ENCODE data around the gene DPH1.

DNA sequence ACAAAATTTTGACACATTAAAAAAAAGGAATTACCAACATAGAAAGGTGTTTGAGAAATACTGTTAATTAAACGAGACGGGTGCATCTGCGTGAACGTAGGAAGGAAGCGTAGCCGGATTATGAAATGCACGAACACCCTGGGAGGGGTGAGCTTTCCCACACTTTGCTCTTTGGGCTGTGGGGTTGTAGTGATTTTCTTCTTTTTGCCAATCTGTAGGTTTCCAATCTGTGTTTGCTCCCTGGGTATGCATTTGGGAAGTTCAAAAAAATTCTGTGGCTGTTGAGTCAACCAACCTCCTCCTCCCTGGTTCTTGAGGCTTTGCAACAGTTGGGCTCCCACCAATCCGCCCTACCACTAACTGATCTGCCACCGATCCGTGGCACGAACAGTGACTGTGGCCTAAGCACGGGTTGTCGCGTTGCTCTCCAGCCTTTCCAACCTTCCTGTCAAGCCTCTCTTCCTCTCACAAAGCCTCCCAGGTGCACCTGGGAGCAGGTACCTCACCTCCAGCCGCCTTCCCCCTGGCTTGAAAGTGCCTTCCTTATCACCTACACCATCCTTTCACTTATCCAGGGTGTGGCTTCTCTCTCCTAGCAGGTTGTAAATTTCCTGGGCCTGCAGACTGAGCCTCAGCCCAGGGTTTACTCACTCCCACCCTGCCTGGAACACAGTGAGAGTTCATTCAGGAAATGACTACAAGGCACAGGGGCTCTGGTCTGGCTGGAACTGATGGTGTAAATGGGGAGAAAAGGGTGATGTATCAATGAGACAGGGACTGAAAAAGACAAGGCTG is 21.4 kb upstream of the DPH1 start:
- no peak for TF ChIP-seq ARNTL (CRISPR knock-in tag; IDR thresholded peaks at IDR 0.05; ENCODE audit: borderline replicate concordance, low read depth)
- no peak for TF ChIP-seq TCF4 (CRISPR knock-in tag; IDR thresholded peaks at IDR 0.05; ENCODE audit: borderline replicate concordance)
- no peak for TF ChIP-seq ZNF565 (CRISPR knock-in tag; conservative IDR thresholded peaks at IDR 0.05; ENCODE audit: low read depth)
- TF ChIP-seq, protein P1, sequence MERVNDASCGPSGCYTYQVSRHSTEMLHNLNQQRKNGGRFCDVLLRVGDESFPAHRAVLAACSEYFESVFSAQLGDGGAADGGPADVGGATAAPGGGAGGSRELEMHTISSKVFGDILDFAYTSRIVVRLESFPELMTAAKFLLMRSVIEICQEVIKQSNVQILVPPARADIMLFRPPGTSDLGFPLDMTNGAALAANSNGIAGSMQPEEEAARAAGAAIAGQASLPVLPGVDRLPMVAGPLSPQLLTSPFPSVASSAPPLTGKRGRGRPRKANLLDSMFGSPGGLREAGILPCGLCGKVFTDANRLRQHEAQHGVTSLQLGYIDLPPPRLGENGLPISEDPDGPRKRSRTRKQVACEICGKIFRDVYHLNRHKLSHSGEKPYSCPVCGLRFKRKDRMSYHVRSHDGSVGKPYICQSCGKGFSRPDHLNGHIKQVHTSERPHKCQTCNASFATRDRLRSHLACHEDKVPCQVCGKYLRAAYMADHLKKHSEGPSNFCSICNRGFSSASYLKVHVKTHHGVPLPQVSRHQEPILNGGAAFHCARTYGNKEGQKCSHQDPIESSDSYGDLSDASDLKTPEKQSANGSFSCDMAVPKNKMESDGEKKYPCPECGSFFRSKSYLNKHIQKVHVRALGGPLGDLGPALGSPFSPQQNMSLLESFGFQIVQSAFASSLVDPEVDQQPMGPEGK (CRISPR knock-in tag; IDR thresholded peaks at IDR 0.05; ENCODE audit: borderline replicate concordance): no peak
- TF ChIP-seq, protein P2, sequence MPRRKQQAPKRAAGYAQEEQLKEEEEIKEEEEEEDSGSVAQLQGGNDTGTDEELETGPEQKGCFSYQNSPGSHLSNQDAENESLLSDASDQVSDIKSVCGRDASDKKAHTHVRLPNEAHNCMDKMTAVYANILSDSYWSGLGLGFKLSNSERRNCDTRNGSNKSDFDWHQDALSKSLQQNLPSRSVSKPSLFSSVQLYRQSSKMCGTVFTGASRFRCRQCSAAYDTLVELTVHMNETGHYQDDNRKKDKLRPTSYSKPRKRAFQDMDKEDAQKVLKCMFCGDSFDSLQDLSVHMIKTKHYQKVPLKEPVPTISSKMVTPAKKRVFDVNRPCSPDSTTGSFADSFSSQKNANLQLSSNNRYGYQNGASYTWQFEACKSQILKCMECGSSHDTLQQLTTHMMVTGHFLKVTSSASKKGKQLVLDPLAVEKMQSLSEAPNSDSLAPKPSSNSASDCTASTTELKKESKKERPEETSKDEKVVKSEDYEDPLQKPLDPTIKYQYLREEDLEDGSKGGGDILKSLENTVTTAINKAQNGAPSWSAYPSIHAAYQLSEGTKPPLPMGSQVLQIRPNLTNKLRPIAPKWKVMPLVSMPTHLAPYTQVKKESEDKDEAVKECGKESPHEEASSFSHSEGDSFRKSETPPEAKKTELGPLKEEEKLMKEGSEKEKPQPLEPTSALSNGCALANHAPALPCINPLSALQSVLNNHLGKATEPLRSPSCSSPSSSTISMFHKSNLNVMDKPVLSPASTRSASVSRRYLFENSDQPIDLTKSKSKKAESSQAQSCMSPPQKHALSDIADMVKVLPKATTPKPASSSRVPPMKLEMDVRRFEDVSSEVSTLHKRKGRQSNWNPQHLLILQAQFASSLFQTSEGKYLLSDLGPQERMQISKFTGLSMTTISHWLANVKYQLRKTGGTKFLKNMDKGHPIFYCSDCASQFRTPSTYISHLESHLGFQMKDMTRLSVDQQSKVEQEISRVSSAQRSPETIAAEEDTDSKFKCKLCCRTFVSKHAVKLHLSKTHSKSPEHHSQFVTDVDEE (CRISPR knock-in tag; IDR thresholded peaks at IDR 0.05): no peak
- TF ChIP-seq, protein P3, sequence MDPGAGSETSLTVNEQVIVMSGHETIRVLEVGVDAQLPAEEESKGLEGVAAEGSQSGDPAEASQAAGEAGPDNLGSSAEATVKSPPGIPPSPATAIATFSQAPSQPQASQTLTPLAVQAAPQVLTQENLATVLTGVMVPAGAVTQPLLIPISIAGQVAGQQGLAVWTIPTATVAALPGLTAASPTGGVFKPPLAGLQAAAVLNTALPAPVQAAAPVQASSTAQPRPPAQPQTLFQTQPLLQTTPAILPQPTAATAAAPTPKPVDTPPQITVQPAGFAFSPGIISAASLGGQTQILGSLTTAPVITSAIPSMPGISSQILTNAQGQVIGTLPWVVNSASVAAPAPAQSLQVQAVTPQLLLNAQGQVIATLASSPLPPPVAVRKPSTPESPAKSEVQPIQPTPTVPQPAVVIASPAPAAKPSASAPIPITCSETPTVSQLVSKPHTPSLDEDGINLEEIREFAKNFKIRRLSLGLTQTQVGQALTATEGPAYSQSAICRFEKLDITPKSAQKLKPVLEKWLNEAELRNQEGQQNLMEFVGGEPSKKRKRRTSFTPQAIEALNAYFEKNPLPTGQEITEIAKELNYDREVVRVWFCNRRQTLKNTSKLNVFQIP (CRISPR knock-in tag; IDR thresholded peaks at IDR 0.05; ENCODE audit: borderline replicate concordance, low read depth): no peak
- TF ChIP-seq, protein P4, sequence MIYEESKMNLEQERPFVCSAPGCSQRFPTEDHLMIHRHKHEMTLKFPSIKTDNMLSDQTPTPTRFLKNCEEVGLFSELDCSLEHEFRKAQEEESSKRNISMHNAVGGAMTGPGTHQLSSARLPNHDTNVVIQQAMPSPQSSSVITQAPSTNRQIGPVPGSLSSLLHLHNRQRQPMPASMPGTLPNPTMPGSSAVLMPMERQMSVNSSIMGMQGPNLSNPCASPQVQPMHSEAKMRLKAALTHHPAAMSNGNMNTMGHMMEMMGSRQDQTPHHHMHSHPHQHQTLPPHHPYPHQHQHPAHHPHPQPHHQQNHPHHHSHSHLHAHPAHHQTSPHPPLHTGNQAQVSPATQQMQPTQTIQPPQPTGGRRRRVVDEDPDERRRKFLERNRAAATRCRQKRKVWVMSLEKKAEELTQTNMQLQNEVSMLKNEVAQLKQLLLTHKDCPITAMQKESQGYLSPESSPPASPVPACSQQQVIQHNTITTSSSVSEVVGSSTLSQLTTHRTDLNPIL (CRISPR knock-in tag; IDR thresholded peaks at IDR 0.05; ENCODE audit: low read depth): no peak
- TF ChIP-seq RARB (CRISPR knock-in tag; IDR thresholded peaks at IDR 0.05): no peak
- no peak for TF ChIP-seq ZNF70 (CRISPR knock-in tag; IDR thresholded peaks at IDR 0.05)
- TF ChIP-seq PPARA (CRISPR knock-in tag; IDR thresholded peaks at IDR 0.05; ENCODE audit: borderline replicate concordance): no peak
